CD4-positive, alpha-beta T cell treated with Interleukin-4 for 1 hour (primary cell): Measurements from ENCODE around the gene EAF1.
"Not testable (repeated sequence)": the region's sequence is repeated elsewhere in the genome, so short reads cannot be mapped to it uniquely, and the experiment has no call there.

ENCODE experiments used
- DNase-seq, 2 donors: peaks; one replicate each; pipeline ENCODE4 v3.0.0-alpha.2; 2020 to 2022

Gene EAF1

DNA sequence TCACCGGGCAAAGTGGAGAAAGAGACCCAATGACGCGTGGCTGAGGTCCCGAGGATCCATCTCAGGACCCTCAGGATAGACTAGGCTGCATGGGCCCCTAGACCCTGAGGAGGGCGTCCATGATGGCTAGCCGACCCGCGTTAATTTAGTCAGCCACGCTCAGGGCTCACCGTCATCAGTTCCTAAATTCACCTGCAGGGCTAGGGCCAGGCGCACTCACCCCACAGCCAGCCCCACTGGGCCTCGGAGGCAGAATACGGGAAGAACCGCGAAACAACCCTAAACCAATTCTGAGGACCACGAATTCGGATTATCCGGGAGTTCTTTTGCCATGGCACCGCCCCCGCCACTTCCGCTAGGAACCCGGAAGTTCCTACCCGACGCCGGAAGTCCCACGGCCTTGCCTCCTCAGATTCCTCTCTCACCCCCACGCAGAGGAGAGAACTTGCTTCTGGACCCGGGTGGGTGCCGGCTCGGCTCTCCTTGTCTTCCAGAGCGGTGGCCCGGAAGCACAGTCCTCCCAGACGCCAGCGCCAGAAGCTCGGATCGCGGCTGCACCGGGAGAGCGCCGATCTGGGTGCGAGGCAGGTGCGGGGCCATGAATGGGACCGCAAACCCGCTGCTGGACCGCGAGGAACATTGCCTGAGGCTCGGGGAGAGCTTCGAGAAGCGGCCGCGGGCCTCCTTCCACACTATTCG is at the start of gene EAF1, which contains the start of gene METTL6:
EAF1 (plus strand) TSS at position 417 of the 699 bp plus-strand sequence; CDS start at position 599, 182 bp downstream.
METTL6 (minus strand) TSS at position 363 of the 699 bp plus-strand sequence. CDS start 1,033 bp downstream, outside the sequence.
- peak; percentile 85 to 87 for DNase-seq

DNA sequence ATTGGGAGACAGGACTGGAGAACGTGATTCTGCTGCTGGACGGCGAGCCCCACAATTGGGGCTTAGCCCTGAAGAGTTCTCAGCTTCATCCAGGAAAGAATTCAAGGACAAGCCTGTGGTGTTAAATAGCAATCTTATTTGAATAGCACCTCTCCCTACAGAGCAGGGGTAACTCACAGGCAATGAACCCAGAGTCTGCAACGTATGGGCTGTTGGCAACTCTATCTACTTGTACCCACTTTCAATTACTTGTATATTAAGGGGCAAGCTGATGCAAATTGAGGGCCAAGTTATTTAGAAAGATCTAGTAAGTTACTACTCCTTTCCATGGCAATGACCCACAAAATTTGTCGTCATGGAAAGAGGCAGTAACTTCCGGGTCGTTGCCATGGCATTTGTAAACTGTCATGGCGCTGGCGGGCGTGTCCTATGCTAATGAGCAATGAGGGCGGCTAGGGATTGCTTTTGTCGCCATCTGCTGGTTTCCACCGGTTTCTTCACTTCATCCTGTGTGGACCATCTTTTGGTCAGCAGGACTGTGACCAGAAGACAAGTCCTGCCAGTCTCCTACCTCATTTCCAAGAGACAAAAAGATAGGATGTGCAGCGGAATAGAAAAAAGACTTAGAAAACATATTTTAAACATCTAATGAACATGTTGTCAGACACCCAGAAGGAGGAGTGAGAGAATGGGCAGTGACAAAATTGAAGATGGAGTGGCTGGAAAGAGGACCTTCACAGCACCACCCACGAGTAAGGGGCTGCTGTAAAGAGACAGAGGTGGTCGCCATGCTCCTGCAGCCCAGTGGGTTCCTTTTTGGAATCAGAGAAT is 49.2 kb upstream of the EAF1 start:
- DNase-seq: peak; percentile 97

DNA sequence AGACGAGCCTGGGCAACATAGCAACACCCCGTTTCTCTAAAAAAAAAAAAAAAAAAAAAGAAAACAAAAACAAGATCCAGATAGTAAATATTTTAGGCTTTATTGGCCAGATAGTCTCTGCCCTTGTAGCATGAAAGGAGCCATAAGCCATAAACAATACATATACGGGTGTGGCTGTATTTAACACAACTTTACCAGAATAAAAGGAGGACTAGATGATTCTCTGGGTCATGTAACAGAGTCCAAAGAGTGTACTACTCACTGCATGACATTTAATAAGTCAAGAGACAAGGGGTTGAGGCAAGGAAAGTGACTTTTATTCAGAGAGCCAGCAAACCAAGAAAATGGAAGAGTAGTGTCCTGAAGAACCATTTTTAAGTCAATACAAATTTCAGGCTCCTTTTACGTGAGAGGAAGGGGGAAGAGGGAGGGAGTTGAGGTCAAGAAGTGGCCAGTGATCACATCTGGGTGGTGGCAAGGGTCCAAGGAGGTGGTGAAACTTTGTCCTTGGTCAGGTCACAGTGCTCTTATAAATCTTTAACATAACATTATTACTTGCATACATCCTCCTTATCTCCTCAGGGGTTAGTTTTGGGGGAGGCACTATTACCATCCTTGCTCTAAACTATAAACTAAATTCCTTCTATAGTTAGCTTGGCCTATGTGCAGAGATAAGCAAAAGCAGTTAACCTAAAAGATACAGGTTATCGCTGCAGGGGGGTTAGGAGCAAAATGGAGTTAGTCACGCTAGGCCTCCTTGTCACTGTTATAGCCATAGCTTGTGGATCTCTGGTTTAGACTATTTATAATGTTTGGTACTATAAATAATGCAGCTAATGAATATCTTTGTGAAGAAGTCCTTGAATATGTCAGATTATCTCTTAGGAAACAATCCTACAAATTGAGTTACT is 46.2 kb upstream of the EAF1 start:
- DNase-seq: no peak

DNA sequence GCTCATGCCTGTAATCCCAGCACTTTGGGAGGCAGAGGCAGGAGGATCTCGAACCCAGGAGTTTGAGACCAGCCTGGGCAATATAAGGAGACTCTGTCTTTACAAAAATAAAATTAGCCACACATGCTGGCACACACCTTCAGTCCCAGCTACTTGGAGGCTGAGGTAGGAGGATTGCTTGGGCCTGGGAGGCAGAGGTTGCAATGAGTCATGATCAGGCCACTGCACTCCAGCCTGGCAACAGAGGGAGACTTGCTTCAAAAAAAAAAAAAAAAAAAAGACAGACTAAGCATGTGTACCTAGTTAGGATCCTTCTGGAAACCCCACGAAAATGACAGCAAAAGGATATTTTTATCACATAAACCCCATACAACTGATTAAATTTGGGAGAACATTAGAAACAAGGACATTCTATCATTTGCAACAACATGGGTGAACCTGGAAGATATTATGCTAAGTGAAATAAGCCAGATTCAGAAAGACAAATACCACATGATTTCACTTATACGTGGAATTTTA is 44.9 kb upstream of the EAF1 start:
- no peak for DNase-seq

DNA sequence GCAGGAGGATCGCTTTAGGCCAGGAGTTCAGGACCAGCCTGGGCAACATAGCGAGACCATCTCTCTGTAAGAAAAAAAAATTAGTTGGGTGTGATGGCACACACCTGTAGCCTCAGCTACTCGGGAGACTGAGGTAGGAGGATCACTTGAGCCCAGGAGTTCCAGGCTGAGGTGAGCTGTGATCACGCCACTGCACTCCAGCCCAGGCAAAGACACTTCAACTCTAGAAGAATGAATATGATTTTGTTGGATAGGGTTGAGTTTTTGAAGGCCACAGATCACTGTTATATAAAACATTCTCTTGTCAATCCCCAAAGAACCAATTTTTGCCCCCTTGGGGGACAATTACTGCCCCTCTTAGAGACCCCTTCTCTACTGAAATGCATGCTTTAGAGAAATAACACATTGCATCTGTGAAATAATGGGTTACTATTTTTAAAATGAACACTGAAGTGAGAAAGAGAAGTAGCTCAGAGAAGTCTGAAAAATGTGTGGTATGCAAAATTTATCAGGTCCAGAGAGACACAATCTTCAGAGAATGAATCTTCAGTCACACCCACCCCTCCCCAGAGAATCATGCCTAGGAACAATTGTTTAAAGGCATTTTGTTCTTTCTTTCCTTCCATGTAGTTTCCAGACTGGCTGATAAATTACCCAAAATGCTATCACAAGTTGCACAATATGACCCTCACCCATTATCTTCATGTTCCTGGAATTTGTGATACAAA is 42.7 kb upstream of the EAF1 start:
- no peak for DNase-seq

DNA sequence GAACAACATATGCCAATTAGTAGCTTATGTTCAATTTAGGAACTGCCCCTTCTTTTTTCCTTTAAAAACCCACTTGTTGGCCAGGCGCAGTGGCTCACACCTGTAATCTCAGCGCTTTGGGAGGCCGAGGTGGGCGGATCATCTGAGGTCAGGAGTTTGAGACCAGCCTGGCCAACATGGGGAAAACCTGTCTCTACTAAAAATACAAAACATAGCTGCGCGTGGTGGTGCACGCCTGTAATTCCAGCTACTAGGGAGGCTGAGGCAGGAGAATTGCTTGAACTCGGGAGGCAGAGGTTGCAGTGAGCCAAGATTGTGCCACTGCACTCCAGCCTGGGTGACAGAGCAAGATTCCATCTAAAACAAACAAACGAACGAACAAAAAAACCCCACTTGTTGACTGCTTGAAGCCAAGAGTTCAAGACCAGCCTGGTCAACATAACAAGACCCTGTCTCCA is 42.1 kb upstream of the EAF1 start:
- DNase-seq: not testable (repeated sequence)

DNA sequence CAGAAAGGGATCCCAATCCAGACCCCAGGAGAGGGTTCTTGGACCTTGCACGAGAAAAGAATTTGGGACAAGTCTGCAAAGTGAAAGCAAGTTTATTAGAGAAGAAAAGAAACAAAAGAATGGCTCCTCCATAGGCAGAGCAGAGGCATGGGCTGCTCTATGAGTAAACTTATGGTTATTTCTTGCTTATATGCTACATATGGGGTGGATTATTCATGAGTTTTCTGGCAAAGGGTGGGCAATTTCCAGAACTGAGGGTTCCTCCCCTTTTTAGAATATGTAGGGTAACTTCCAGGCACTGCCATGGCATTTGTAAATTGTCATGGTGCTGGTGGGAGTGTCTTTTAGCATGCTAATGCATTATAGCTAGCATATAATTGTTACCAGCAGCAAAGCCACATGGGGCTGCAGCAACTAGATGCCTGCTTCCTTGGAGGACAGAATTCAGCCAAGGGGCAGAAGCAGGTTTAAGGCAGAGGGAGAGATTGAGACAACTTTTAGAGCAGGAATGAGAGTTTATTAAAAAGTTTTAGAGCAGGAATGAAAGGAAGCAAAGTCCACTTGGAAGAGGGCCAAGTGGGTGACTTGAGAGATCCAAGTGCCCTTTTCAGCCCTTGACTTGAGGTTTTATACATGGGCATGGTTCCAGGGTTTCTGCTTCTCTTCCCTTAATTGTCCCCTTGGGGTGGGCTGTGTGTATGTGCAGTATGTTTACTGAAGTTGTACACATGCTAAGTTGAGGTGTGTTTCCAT is 41.3 kb upstream of the EAF1 start:
- no peak for DNase-seq

DNA sequence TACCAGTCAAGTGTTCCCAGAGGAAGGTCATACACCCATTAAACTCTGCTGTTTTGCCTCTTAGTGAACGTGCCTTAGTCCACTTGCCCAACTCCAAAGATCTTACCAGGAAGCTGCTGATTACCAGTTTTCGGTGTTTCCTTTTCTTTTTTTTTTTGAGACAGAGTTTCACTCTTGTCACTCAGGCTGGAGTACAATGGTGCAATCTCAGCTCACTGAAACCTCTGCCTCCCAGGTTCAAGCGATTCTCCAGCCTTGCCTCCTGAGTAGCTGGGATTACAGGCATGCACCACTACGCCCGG is 40.8 kb upstream of the EAF1 start:
- DNase-seq: not testable (repeated sequence)

DNA sequence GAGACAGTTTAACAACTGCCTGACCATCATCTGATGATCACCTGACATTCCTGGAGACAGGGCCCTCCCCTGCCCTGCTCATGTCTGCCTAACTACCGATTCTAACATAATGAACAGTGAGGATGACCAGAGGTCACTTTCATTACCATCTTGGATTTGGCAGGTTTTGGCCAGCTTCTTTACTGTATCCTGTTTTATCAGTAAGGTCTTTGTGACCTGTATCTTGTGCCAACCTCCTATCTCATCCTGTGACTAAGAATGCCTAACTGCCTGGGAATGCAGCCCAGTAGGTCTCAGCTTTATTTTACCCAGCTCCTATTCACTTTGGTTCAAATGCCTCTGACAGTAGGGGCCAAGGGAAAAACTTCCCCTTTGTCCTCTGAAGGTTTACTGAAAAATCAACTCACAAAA is 40.2 kb upstream of the EAF1 start:
- DNase-seq: no peak

DNA sequence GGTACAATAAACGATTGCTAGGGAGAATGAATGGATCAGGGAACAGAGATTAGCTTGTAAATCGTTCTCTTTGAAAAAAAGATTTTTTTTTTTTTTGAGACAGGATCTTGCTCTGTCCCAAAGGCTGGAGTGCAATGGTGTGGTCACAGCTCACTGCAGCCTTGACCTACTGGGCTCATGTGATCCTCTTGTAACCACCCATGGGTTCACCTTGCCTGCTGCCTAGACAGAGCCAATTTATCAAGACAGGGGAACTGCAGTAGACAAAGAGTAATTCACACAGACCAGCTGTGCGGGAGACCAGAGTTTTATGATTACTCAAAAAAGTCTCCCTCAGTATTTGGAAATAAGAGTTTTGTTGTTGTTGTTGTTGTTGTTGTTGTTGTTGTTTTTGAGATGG is 39.7 kb upstream of the EAF1 start:
- no peak for DNase-seq

DNA sequence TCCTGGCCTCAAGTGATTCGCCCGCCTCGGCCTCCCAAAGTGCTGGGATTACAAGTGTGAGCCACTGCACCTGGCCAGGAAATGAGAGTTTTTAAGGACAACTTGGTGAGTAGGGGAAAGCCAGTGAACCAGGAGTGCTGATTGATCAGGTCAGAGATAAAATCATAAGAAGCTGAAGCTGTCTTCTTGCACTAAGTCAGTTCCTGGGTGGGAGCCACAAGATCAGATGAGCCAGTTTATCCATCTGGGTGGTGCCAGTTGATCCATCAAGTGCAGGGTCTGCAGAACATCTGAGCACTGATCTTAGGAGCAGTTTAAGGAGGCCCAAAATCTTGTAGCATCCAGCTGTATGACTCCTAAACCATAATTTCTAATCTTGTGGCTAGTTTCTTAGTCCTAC is 39.1 kb upstream of the EAF1 start:
- not testable (repeated sequence) for DNase-seq

DNA sequence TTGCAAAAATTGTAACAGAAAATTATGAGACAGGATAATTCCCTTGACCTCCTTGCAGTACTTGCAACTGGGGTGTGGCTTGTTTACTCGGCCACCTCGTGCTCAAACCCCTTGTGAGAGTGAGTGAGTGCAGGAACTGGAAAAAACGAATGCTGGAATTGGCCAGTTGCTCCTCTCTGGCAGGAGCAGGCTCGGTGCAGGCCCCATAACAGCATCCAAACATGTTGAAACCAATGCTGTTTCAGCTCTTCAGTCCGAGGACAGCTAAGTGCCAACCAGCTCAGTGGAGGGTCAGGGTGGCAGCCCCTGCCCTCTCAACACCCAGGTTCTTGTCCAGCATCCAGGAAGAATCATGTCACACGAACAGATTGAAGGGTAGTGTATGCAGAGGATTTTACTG is 36.9 kb upstream of the EAF1 start:
- DNase-seq: no peak

DNA sequence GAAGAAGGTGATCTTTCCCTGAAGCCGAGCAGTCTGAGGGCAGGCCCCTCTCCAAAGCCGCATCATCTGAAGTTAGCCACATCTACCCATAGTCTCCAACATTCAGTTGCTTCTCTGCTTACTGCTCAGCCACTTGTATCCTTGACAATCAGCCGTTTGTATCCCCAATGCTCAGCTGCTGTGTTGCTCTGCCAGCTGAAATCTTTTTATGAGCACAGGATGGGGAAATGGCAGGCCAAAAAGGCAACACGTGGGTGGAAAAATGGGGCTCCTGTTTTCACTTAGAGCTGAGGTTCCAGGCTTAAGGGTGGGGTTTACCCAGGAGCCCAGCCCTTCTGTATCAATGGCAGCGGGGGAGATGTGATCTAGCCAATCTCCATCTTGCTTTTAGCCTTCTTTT is 36.4 kb upstream of the EAF1 start:
- DNase-seq: no peak

DNA sequence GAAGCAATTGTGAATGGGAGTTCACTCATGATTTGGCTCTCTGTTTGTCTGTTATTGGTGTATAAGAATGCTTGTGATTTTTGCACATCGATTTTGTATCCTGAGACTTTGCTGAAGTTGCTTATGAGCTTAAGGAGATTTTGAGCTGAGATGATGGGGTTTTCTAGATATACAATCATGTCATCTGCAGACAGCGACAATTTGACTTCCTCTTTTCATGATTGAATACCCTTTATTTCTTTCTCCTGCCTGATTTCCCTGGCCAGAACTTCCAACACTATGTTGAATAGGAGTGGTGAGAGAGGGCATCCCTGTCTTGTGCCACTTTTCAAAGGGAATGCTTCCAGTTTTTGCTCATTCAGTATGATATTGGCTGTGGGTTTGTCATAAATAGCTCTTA is 34.1 kb upstream of the EAF1 start:
- DNase-seq: not testable (repeated sequence)

DNA sequence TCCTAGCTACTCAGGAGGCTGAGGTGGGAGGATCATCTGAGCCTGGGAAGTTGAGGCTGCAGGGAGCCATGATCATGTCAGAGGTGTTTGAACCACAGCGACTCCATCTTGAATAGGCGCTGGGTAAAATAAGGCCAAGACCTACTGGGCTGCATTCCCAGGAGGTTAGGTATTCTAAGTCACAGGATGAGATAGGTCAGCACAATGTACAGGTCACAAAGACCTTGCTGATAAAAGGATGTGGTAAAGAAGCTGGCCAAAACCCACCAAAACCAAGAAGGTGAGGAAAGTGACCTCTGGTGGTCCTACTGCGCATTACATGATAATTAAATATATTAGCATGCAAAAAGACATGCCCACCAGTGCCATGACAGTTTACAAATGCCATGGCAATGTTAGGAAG is 28.7 kb upstream of the EAF1 start:
- DNase-seq: peak in 1 of 2 donors; percentile 59

DNA sequence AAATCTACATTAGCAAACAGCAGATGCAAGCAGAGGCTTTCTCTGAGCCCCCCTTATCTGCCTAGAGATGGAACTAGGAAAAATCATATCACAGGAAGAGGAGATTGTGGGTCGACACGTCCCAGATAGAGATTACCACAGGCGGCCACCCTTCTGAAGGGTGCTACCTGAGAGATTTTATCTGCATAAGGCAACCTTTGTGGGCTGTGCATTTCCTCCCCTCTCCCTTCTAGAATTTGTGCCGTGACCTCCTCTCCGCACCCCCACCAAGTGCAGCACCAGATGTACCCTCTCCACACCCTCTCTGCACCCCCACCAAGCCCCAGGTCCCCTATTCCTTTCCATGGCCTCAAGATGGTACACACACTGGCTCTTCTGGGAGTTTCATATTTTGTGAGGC is 27.4 kb upstream of the EAF1 start:
- DNase-seq: peak in 1 of 2 donors; percentile 19

DNA sequence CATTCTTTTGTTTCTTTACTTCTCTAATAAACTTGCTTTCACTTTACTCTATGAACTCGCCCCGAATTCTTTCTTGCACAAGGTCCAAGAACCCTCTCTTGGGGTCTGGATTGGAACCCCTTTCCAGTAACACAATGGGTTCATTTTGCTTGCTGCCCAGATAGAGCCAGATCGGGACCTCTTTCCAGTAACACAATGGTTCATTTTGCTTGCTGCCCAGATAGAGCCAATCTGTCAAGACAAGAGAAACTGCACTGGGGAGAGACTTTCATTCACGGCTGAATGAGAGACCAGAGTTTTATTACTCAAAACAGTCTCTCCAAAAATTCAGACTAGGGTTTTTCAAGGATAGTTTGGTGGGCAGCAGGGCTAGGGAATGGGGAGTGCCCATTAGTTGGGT is 25.5 kb upstream of the EAF1 start:
- DNase-seq: no peak

DNA sequence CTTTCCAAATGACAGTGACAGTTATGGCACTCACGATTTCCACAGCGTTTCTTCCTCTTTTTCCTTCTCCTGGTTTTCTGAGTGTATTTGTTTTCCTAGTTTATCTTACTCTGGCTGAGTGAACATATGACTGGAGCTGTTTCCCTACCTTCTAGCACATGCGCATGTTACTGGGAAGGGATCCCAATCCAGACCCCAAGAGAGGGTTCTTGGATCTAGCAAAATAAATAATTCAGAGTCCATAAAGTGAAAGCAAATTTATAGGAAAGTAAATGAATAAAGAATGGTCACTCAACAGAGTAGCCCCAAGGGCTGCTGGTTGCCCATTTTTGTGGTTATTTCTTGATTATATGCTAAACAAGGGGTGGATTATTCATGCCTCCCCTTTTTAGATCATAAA is 23.9 kb upstream of the EAF1 start:
- DNase-seq: no peak

DNA sequence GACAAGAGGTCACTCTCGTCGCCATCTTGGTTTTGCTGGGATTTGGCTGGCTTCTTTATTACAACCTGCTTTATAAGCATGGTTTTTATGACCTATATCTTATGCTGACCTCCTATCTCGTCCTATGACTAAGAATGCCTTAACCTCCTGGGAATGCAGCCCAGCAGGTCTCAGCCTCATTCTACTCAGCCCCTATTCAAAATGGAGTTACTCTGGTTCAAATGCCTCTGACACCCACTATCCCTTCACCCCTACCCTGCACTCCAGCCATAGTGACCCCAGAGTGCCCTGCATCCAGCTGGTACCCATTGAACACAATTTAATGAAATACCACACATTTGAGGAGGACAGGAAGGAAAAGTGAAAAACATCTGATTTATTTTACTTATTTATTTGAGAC is 23.4 kb upstream of the EAF1 start:
- no peak for DNase-seq

DNA sequence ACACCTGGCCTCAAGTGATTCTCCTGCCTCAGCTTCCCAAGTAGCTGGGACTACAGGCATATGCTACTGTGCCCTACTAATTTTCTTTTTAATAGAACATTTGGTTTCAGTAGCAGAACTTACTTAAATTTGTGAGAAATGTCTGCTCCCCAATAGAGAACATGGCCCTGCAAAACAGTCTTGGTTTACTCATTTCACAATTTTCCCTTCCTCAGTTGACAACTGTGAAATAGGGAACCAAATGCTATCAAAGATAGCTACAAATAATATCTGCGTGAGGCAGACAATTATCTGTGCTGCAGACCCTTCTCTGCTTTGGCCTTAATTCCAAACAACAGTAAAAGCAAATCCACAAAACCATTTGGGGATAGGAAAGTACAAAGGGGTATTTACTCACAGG is 22.6 kb upstream of the EAF1 start:
- DNase-seq: no peak

DNA sequence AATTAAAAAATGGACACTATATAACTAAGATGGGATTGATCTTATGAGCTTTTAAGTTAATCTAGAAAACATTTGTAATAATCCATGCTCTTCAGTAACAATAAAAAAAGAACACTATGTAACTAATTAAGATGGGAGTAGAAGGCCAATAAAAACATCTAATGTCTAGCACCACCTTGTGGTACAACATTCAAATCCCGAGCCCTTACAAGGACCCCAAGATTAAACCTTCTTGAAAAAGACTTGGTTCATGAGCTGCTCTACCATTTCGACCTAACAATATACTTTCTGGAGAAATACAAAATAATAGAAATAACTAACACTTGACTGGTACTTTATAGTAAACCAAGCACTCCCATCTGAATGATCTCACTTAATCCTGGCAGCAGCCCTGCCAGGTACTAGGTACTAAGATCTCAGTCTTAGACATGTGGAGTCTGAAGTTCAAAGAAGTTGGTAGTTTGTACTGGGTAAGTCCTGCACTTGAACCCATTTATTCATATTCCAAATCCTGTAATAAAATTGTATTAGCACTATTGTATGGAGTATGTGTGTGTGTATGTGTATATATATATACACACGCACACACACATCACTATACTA is 21.8 kb upstream of the EAF1 start:
- DNase-seq: peak in 1 of 2 donors; percentile 70
